ENCODE measurements around the gene IDUA. TPM values are rescaled to one million over a fixed set of nuclear protein-coding genes. Genes with fewer than 3 reads are reported as not detected.

The IDUA gene
- total RNA-seq, 8 experiments from 2014 or later = 0.88 to 17.4 (median 5.0) TPM

DNA sequence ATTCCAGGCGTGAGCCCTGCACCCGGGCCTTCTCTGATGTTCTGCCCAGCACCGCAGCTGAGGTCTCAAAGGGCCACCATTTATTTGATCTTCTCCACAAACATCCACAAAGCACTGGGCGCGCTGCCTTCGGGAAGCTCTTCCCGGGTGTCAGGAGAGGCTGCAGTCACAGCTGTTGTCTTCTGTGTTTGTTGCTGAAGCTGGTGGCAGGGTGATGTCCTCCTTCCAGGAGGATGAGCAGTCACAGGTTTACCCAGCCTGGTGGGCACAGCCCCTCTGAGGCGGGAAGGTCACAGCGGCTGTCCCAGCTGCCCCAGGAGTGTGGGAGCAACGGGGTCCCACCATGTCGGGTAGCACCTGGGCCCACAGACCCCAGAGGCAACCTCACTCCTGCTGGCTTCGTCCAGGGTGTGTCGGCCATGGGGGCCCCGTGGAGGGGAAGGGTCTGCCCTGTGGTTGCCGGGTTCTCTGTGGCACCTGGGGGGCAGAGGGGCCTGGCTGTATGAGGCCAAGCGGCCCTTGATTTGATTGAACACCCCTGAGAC is 52.2 kb downstream of the IDUA start:
- 65 to 89% (median 80%) methylated on average over 1 to 11 of the region's 16 CpGs; no CpG with 5 or more reads in 5 of the 10 experiments for WGBS, 10 experiments
- Histone ChIP-seq H3K4me3 (no peak overlapping the region), H3K4me1 (replicated peaks in 1 of 2) (peaks cover 42 to 68% of the 10 kb centered on the region in 2 donors), H3K27ac (no peak overlapping the region)
- ATAC-seq (replicated peaks in 6 of 8) = no peak
- in situ Hi-C loops (cut with MboI; ENCODE audit: low pct_unique_long_range_greater_than_20kb in 2 of 9, low sequenced_read_pairs in 9 of 9, unreplicated experiment in 9 of 9) = no loop called here

DNA sequence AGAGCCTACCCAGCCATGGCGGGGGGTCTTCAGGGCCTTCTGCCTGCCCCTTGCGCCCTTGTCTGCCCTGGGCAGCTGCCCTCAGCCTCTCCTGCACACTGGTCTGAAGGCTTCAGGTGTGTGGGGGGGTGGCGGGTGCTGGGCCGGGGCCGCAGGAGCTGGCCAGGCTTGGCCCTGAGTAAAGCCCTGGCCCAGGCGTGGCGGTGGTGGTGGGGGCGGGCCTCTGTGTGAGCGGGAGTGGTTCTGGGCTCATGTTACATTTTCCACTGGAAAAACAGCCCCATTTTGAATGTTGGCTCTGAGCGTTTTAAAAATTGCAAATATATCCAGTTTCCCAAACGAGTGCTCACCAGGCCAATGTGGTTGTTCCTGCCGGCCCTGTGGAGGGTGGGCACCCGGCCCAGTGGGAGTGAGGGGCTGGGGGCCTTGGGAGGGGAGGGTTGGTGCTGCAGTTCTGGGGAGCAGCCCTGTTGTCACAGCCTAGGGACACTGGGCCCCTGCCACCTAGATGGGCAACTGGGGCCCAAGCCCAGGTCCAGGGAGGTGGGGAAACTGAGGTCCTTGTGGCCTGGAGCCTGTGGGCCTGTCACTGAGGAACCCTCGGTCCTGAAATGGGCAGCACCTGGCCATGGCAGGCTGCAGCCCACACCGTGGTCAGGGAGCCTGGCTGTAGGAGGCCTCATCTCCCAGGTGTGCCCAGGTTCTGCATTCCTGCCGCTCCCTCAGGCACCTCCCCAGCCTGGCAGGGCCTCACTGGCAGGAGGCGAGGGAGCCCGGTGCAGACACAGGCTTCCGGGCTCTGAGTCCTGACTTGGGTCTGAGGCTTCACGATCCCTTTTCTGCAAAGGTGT is 52.9 kb downstream of the IDUA start:
- ATAC-seq (replicated peaks in 6 of 8) = peak in 3 of 8 experiments; percentile 16 to 40 (median 32)
- in situ Hi-C loops (cut with MboI; ENCODE audit: low pct_unique_long_range_greater_than_20kb in 2 of 9, low sequenced_read_pairs in 9 of 9, unreplicated experiment in 9 of 9) = no loop called here
- Histone ChIP-seq H3K4me1 (replicated peaks in 1 of 2) (peaks cover 49 to 73% of the 10 kb centered on the region in 2 donors), H3K4me3 (no peak overlapping the region), H3K27ac (no peak overlapping the region)
- 100% methylated on average over 1 to 2 of the region's 20 CpGs; no CpG with 5 or more reads in 7 of the 10 experiments for WGBS, 10 experiments

DNA sequence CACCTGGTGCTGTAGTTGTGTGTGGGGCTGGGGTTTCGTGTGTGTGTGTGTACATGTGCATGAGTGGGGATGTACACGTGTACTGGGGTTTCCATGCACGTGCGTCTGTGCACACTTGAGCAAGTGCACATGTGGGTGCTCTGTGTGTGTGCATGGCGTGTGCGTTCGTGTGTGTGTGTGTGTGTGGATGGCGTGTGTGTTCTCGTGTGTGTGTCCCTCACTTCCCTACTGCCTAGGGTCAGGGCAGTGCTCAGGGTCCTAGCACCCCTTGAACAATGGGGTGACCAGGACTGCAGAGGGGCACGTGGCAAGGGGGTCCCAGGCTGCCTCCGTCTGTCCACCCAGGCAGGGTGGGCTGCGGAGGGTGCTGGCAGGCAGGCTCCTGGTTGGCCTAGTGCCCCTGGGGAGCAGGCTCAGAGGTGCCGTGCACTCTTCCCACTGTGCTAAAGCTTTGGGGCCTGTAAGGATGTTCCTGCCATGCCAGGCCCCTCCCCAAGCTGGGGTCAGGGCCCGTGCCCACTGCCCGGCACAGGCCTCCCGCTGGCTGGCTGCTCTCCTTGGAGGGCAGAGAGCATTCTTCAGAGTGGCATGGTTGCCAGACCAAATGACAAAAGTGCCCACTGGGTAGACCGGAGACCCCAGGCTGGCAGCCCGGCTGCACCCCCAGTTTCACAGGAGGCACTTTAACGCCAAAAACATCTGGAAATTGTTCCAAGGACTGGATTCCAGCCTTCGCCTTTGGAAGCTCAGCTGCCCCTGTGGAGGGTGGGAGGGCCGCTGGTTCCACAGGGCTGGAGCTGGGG is 53.7 kb downstream of the IDUA start:
- Histone ChIP-seq H3K27ac (no peak overlapping the region), H3K4me3 (no peak overlapping the region), H3K4me1 (replicated peaks in 1 of 2) (peaks cover 57 to 80% of the 10 kb centered on the region in 2 donors)
- WGBS, 10 experiments = 68 to 100% (median 94%) methylated on average over 1 to 10 of the region's 21 CpGs; no CpG with 5 or more reads in 5 of the 10 experiments
- no peak for ATAC-seq (replicated peaks in 6 of 8)
- in situ Hi-C loops (cut with MboI; ENCODE audit: low pct_unique_long_range_greater_than_20kb in 2 of 9, low sequenced_read_pairs in 9 of 9, unreplicated experiment in 9 of 9) = no loop called here

DNA sequence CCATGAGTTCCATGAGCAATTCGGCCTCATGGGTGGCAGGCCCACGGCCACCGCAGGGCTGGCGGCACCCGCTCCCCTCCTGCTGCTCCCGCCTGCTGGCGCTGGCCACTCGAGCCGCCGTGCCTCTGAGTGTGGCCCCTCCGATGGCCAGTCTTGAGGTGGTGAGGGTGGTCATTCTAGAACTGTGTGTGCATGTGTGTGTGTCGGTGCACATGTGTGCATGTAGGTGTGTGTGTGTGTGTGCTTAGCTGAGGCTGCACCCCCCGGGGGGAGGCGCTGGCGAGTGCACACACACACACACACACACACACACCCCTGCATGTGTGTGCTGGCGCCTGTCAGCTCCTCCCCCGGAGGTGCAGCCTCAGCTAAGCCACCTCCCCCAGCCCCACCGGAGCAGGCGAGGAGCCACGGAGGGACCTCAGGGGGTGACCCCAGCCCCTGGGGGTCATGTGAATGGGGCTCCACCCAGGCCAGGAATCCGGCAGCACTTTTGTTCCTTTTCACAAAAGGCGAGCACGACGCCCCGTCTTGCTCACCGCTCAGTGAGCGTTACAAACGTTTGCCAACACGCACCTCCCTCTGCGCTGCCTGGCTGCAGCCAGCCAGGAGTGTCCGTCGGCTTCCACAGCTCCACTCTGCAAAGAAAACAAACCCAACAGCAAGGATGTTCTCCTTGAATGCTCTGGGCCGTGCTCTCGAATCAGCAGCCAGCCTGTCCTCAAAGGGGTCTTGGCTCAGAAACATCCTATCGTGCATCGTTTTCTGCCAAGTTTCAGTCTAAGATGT is 54.5 kb downstream of the IDUA start:
- in situ Hi-C loops (cut with MboI; ENCODE audit: low pct_unique_long_range_greater_than_20kb in 2 of 9, low sequenced_read_pairs in 9 of 9, unreplicated experiment in 9 of 9) = no loop called here
- Histone ChIP-seq H3K4me3 (no peak overlapping the region), H3K4me1 (replicated peaks in 1 of 2) (peaks cover 55 to 75% of the 10 kb centered on the region in 2 donors), H3K27ac (peak overlapping the region in 1 of 2 donors; percentile 23)
- 8 to 83% (median 44%) methylated on average over 2 to 11 of the region's 36 CpGs; no CpG with 5 or more reads in 3 of the 10 experiments for WGBS, 10 experiments
- ATAC-seq (replicated peaks in 6 of 8) = peak in 6 of 8 experiments; percentile 0 to 19 (median 8)

DNA sequence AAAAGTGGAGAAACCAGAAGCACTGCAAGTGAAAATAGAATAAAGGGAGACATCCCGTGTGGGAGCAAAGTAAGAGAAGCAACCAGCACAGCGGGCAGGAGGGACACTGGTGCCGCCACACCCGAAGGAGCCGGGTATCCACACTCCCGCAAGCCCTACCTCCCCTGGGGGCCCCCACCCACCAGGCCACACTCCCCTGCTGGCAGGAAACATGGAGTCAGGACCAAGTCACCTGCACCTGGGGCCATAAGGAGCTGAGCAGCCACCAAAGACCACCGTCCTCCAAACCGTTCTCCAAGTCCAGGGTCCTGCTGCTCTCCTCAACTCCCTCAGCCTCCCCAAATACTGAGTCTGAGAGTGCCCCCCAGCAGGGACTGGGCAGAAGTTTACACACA is 55.1 kb downstream of the IDUA start:
- no peak for ATAC-seq (replicated peaks in 6 of 8)
- 30 to 50% methylated on average over 1 to 2 of the region's 8 CpGs; no CpG with 5 or more reads in 8 of the 10 experiments for WGBS, 10 experiments
- Histone ChIP-seq H3K4me1 (replicated peaks in 1 of 2) (peaks cover 49 to 69% of the 10 kb centered on the region in 2 donors), H3K4me3 (no peak overlapping the region), H3K27ac (peak overlapping the region in 1 of 2 donors; percentile 23)
- in situ Hi-C loops (cut with MboI; ENCODE audit: low pct_unique_long_range_greater_than_20kb in 2 of 9, low sequenced_read_pairs in 9 of 9, unreplicated experiment in 9 of 9) = no loop called here

DNA sequence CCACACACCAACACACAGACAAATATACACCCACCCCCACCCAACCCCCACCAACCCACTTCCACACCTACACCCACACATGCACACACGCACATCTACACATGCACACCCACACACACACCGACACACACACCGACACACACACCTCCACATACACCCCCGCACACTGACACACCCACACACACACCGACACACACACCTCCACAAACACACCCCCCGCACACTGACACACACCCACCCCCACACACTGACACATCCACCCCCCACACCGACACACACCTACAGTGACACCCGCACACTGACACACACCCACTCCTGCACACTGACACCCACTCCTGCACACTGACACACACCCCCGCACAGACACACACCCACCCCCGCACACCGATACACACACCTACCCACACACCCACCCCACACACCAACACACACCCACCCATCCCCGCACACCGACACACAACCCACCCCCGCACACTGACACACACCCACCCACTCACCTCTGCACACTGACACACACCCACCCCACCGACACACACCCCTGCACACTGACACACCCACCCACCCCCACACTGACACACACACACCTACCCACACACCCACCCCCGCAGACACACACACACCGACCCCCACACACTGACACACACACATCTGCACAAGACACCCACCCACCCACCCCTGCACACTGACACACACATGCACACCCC is 55.7 kb downstream of the IDUA start:
- no CpG with 5 or more reads among the region's 17 CpGs for WGBS, 10 experiments
- H3K27ac ChIP-seq = no peak overlapping the region
- no peak overlapping the region for H3K4me3 ChIP-seq
- in situ Hi-C loops (cut with MboI; ENCODE audit: low pct_unique_long_range_greater_than_20kb in 2 of 9, low sequenced_read_pairs in 9 of 9, unreplicated experiment in 9 of 9) = no loop called here
- peaks cover 45 to 63% of the 10 kb centered on the region in 2 donors for H3K4me1 ChIP-seq (replicated peaks in 1 of 2)
- ATAC-seq (replicated peaks in 6 of 8) = no peak

DNA sequence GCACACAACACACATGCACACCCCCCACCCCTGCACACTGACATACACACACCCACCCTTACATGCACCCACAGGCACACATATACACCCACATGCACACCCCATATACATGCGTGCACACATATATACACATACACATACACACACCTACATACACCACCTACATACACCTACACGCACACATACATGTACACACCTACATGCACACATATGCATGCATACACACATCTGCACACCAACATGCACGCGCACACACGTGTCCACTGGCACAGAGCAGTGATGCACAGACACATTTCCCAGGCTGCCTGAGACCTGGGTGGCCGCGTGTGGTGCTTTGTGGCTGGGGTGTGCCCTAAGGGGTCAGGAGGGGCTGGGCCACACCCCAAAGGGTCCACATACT is 56.3 kb downstream of the IDUA start:
- peak overlapping the region in 1 of 2 donors; percentile 50 for H3K27ac ChIP-seq
- in situ Hi-C loops (cut with MboI; ENCODE audit: low pct_unique_long_range_greater_than_20kb in 2 of 9, low sequenced_read_pairs in 9 of 9, unreplicated experiment in 9 of 9) = no loop called here
- no peak overlapping the region for H3K4me3 ChIP-seq

DNA sequence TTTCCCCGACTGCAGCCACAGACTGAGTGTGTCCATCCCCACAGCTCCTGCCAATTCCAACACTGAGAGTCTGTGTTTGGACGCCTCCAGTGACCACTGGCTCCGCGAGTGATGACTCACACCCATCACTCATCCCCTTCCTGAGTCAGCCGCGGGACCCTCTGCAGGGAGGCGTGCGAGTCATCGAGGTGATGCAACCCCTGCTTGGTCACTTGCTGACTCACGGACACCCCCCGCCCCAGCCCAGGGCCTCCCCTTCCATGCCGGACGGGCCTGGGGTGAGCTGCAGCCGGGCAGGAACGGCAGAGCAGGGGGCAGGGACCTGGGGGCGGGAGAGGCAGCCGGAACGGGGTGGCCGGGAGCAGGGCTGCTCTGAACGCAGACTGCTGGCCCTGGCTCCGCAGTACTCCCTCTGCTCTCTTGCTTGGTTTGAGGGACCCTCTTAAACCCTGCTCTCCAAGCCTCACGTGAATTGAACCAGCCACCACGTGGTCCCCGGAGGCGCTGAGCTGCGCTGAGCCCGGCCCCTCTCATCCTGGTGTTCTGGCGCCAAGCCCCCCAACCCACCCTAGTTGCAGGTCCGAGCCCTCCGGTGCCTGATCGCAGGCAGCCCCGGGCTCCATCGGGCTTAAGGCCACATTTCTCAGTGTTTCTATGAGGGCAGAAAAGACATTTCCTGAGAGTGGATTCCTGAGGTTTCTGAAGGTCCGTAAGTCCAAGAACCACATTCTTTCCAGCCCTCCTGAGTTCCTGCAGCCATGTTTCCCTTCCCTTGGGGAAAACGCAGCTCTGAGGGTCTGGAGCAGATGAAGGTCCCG is 57.0 kb downstream of the IDUA start:
- in situ Hi-C loops (cut with MboI; ENCODE audit: low pct_unique_long_range_greater_than_20kb in 2 of 9, low sequenced_read_pairs in 9 of 9, unreplicated experiment in 9 of 9) = no loop called here
- 0 to 83% (median 67%) methylated on average over 1 to 9 of the region's 36 CpGs; no CpG with 5 or more reads in 5 of the 10 experiments for WGBS, 10 experiments
- Histone ChIP-seq H3K4me3 (no peak overlapping the region), H3K27ac (peak overlapping the region in 1 of 2 donors; percentile 50), H3K4me1 (replicated peaks in 1 of 2) (peaks cover 43 to 54% of the 10 kb centered on the region in 2 donors)
- ATAC-seq (replicated peaks in 6 of 8) = peak; percentile 40 to 92 (median 90)

More for the DNA sequence above, 56.3 kb downstream of the IDUA start:
- WGBS, 10 experiments = no CpG with 5 or more reads among the region's 7 CpGs
- no peak for ATAC-seq (replicated peaks in 6 of 8)
- peaks cover 44 to 59% of the 10 kb centered on the region in 2 donors for H3K4me1 ChIP-seq (replicated peaks in 1 of 2)

DNA sequence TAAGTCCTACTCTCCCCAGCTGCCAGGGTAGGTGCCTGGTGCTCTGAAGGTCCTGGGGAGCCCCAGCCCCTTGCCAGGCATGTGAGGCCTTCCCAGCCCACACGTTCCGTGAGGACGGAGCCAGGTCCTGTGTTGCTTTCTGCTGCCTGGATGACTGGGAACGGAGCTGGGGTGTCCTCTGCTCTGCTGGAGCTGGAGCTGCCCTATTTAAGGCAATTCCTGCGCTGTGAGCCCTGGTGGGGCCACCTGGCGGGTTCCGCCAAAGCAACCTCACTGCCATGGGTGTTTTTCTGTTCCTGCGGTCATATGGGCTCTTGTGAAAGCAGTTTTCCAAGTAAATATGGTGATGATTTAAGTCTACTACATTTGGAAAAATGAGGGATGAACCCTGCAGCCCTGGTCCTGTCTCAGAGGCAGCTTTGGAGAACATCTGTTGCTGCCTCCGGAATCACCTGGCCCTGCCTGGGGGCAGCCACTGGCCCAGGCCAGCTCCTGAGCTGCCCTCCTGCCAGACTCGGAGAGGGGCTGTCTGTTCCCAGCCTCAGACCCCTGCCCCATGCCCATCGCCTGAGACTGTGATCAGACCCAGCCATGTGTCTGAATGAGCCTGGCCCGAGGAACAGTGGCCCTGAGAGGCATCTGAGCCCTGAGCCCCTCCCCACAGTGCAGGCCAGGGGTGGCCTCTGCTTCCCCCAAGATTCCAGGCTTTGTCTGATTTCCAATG is 57.8 kb downstream of the IDUA start:
- Histone ChIP-seq H3K27ac (no peak overlapping the region), H3K4me3 (no peak overlapping the region), H3K4me1 (replicated peaks in 1 of 2) (peaks cover 40 to 46% of the 10 kb centered on the region in 2 donors)
- 60 to 100% (median 88%) methylated on average over 1 to 8 of the region's 12 CpGs; no CpG with 5 or more reads in 2 of the 10 experiments for WGBS, 10 experiments
- in situ Hi-C loops (cut with MboI; ENCODE audit: low pct_unique_long_range_greater_than_20kb in 2 of 9, low sequenced_read_pairs in 9 of 9, unreplicated experiment in 9 of 9) = no loop called here
- ATAC-seq (replicated peaks in 6 of 8) = no peak

DNA sequence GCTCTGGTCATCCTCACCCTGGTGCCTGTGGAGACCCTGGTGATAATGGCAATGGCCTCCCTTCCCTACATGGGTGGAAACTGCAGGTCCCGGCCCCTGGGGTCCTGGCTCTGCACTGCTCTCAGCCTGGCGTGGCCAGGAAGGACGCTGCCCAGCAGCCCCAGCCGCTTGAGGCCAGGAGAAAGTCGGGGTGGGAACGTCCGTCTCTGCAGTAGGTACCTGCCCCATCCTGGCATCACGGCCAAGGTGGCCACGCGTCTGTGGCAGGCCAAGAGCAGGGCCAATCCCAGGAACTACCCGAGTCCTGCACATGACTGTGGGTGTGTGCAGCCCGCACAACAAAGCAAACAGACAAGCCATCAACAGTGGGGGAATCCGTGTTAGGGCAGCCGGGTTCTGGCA is 58.4 kb downstream of the IDUA start:
- 46 to 88% (median 80%) methylated on average over 1 to 4 of the region's 14 CpGs; no CpG with 5 or more reads in 7 of the 10 experiments for WGBS, 10 experiments
- no peak overlapping the region for H3K27ac ChIP-seq
- no peak for ATAC-seq (replicated peaks in 6 of 8)
- H3K4me3 ChIP-seq = peak overlapping the region in 1 of 5 donors; percentile 30
- H3K4me1 ChIP-seq (replicated peaks in 1 of 2) = peaks cover 39 to 44% of the 10 kb centered on the region in 2 donors
- in situ Hi-C loops (cut with MboI; ENCODE audit: low pct_unique_long_range_greater_than_20kb in 2 of 9, low sequenced_read_pairs in 9 of 9, unreplicated experiment in 9 of 9) = no loop called here

All from motor neuron (in vitro differentiated cells).